ENCODE results near the gene TNFAIP2. TPM values are rescaled to one million over a fixed set of nuclear protein-coding genes. Genes with fewer than 3 reads are reported as not detected.
"Not testable (repeated sequence)": the region's sequence is repeated elsewhere in the genome, so short reads cannot be mapped to it uniquely, and the experiment has no call there.

Gene TNFAIP2
- polyA plus RNA-seq, 3 donors = 24.6 to 405 (median 266) TPM

DNA sequence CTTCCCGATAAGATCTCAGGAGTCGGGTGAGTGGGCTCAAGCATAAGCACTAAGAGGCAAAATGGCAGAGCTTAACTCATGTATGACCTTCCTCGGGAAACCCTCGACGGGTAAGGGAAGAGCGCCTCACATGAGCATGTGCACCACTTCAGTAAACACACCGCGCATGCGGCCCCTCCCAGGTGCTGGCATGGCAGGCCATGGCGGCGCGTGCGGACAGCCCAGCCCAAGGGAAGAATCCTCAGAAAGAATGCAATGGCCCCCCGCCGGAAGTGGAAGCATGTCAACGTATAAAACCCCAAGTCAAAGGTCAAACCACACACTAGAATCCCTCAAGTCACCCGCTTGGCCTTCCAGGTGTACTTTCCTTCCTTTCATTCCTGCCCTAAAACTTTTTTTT, 6.6 kb upstream of the TNFAIP2 start:
- WGBS, 3 donors = 84 to 89% (median 87%) methylated on average over 17 of the region's 17 CpGs
- H3K27ac ChIP-seq (ENCODE audit: low read depth, low read length) = no peak overlapping the region

DNA sequence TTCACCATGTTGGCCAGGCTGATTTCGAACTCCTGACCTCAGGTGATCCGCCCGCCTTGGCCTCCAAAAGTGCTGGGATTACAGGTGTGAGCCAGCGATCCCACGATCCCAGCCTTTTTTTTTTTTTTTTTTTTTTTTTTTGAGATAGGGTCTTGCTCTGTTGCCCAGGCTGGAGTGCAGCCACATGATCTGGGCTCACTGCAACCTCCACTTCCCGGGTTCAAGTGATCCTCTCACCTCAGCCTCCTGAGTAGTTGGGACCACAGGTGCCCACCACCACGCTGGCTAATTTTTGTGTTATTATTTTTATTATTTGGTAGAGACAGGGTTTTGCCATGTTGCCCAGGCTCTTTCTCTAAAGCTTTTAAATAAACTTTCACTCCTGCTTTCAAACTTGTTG, 5.8 kb upstream of the TNFAIP2 start:
- 90 to 94% (median 92%) methylated on average over 6 to 7 of the region's 7 CpGs for WGBS, 3 donors
- not testable (repeated sequence) for H3K27ac ChIP-seq (ENCODE audit: low read depth, low read length)

DNA sequence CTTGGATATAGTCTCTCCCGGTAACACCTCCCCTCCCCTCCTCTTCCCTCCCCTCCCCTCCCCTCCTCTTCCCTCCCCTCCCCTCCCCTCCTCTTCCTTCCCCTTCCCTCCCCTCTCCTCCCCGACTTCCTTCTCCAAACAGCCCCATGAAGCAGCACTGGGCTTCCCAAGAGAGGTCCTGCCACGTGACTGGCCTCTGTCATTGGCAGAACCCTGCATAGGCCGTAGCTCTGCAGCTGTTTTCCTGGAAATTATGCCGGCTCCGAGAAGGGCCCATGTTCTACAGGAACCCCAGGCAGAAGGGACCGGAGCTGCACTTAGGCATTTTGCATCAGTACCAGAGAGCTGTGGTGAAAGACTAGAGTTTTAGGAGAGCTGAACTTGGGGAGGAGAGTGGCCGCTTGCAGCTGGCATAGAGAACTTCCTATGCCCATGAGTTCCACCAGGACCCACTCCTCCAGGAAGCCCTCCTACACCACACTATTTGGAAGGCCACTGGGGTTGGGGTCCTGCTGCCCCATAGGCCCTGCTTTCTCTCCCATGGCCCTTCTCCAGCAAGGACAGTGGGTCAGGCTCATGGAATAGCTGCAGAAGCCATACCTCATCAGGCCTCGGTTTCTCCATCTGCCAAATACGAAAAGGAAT, 5.1 kb upstream of the TNFAIP2 start:
- WGBS, 3 donors = 23 to 48% (median 24%) methylated on average over 9 of the region's 10 CpGs
- peak overlapping the region; percentile 78 for H3K27ac ChIP-seq (ENCODE audit: low read depth, low read length)

DNA sequence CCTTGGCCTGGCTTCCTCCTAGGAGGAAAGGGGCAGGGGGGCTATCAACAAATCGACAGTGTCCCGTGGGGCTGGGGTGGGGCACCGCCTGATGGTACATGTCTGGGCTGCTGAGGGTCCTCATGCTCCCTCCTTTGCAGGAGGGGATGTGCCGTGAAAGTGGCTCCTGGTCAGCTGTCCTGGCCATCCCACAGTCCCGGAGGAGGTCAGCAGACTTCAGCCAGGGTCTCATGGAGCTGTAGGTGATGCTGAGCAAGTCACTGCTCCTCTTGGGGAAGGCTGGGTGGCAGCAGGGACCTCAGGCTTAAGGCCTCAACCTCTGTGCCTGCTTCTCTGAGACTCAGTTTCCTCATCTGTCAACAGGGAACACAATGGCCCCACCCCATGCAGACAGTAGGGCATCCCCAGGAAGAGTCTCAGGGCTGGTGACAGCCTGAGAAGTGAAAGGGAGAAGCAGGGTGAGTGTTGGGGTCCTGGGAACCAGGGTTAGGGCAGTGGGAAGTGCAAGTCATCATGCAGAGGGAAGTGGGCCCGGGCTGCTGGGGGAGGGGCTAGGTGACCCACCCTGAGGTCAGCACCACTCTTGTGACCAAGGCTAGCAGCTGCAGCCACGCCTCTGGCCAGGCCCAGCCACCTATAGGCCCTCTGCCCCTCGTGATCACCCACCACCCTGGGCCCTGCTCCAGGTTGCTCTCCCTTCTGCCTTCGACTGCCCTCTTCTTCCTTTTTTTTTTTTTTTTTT, 4.4 kb upstream of the TNFAIP2 start:
- peak overlapping the region; percentile 78 for H3K27ac ChIP-seq (ENCODE audit: low read depth, low read length)
- 56 to 84% (median 56%) methylated on average over 8 to 9 of the region's 9 CpGs for WGBS, 3 donors

DNA sequence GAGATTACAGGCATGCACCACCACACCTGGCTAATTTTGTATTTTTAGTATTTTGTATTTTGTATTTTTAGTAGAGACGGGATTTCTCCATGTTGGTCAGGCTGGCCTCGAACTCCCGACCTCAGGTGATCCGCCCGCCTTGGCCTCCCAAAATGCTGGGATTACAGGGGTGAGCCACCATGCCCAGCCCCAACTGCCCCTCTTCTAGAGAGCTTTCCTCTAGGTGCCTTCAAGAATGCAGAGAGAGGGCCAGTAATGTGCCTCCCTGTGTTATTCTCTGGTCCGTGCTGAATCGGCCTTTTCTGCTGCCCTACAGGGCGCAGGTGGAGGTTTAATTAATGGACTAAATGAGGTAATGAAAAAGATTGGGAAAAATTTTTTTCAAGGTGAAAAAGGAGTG, 3.7 kb upstream of the TNFAIP2 start:
- not testable (repeated sequence) for H3K27ac ChIP-seq (ENCODE audit: low read depth, low read length)

DNA sequence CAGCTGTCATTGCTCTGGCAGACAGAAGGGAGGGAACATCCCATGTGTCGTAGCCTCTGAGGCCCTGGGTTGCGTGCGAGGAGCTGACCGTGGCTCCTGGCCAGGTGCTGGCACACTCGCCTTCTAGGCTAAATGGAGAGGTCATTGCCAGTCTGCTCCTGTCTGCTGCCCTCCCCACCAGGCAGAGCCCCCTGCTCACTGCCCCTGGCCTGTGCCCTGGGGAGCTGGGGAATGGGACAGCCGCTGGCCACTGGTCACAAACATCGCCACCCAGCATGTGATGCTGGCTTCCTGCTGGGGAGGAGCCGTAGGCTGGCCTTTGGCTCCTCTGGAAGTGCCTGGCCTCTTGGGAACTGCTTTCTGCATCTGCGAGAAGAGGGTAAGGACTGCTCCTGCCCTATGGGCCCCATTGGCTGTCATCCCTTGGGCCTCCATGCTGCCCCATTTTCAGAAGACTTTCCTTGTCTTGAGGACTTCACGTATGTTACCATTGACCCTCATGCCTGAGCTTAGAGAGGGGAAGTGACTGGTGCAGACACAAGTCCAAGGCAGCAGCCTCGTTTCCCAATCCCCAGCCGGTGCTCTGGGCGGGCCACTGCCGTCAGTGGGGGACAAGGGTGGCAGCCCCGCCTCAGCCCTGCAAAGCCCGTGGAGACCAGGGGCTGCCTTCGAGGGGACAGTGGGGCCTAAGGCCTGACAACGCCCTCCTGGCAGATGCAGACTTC, 2.0 kb upstream of the TNFAIP2 start:
- WGBS, 3 donors = 8 to 52% (median 11%) methylated on average over 18 of the region's 18 CpGs

More for the DNA sequence above, 3.7 kb upstream of the TNFAIP2 start:
- 86 to 92% (median 92%) methylated on average over 8 of the region's 8 CpGs for WGBS, 3 donors

DNA sequence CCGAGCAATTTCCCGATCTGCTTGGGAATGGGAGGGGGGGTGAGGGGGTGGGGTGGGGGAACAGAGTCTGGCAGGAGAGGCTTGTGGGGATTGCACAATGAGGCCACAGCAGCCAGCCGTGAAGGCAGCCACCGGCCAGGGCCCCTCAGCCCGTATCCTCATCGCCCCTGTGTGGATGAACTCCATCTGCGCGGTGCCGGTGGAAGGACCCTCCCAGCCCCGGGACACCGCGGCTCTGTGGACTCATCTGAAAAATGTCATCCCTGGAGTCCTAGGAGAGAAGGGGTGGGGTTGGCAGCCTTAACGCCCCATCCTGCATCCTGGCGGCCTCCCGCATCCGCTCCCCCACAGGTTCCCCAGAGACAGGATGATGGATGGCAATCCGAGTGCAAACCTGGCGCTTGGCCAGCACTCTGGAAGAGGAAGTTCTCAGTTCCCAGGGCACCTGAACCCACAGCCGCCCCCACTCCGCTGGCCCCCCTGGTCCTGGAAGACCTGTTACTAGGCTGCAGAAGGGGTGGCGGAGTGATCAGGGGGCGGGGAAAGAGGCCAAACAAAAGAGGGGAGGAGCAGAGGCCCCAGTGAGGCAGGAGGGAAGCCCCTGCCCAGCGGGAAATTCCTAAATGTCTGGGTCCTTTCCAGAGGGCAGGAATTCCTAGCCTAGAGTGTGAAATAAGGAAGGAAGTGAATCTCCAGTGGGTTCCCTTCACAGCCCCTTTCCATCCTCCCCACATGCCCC, 1.2 kb upstream of the TNFAIP2 start:
- 2 to 15% (median 4%) methylated on average over 23 of the region's 23 CpGs for WGBS, 3 donors
- H3K27ac ChIP-seq (ENCODE audit: low read depth, low read length) = peak overlapping the region; percentile 75

More for the DNA sequence above, 2.0 kb upstream of the TNFAIP2 start:
- peak overlapping the region; percentile 9 for H3K27ac ChIP-seq (ENCODE audit: low read depth, low read length)

DNA sequence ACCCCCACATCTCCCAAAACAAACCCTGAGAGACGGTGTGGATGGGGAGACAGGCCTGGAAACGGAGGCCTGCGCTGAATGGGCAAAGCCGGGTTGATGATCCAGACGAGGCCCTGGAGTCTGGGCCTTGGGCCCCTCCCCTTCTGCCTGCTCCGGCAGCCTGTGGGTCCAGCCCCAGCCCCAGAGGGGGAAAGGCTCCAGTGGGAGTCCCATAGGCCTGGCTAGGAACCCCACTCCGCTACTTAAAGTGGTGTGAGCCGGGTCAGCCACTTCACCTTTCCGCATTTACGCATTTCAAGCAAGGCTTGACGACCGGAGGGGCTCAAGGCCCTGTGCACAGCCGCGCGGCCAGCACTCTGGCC, 695 bp upstream of the TNFAIP2 start:
- WGBS, 3 donors = 8 to 48% (median 17%) methylated on average over 15 of the region's 15 CpGs
- H3K27ac ChIP-seq (ENCODE audit: low read depth, low read length) = peak overlapping the region; percentile 75

DNA sequence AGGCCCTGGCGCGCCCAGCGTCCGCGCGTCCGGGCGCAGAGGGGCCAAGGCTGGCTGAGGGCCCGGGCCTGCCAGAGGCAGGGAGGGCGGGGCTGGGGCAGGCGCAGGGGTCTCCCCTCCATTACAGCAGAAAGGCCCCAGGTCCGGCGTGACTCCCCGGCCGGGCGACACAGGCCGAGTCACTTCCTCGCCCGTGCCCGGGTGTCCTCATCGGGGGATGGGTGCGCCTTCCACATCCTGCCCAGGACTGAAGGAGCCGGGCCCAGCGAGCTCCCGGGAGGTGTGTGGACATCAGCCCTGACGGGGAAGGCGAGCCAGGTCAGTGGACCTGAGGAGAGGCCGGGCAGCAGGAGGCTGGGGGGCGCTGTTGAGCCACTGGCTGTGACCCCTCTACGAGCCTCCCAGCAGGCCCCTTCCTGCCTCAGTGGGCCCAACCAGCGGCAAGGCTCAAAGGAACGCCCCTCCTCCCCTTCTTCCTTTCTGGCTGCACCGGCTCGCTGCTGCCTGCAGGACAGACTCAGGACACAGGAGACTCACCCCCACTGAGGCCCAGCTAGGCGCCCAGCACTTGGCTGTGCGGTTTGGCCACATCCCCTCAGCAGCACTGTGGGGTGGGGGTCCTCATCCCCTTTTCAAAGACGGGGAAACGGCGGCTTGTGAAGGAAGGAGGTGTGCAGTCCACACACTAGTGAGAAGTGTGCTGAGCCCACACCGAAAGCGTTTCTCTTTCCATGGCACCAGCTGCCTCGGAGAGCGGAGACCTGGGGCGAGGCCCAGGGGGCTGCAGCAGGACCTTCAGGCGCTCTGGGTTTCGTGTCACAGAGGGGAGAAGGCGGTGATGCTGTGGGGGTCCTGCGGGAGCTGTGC, 606 bp downstream of the TNFAIP2 start:
- WGBS, 3 donors = 12 to 30% (median 16%) methylated on average over 41 to 48 of the region's 48 CpGs
- H3K27ac ChIP-seq (ENCODE audit: low read depth, low read length) = no peak overlapping the region

DNA sequence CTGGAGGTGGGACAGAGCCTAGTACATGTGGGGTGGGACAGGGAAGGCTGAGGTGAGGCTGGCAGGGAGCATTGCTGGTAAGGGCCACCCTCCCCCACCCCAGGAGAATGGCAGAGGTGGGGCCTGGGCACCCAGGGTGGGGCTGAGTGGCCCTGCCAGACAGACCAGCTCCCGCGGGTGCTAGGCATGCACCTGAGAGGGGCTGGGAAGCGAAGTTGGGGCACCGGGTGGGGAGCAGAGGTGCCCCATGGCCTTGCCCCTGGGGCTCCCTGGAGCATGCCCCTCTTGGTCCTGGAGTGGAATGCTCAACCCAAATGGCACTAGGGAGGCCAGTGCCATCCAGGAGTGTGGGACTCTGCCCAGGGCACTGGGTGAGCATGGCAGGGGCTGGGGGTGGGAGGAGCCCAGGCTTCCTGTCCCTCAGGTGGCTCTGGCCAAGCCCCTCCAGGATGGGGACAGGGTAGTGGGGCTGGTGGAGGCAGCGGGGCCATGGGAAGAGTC, 1.3 kb downstream of the TNFAIP2 start:
- 75 to 83% (median 77%) methylated on average over 5 of the region's 5 CpGs for WGBS, 3 donors
- H3K27ac ChIP-seq (ENCODE audit: low read depth, low read length) = no peak overlapping the region

DNA sequence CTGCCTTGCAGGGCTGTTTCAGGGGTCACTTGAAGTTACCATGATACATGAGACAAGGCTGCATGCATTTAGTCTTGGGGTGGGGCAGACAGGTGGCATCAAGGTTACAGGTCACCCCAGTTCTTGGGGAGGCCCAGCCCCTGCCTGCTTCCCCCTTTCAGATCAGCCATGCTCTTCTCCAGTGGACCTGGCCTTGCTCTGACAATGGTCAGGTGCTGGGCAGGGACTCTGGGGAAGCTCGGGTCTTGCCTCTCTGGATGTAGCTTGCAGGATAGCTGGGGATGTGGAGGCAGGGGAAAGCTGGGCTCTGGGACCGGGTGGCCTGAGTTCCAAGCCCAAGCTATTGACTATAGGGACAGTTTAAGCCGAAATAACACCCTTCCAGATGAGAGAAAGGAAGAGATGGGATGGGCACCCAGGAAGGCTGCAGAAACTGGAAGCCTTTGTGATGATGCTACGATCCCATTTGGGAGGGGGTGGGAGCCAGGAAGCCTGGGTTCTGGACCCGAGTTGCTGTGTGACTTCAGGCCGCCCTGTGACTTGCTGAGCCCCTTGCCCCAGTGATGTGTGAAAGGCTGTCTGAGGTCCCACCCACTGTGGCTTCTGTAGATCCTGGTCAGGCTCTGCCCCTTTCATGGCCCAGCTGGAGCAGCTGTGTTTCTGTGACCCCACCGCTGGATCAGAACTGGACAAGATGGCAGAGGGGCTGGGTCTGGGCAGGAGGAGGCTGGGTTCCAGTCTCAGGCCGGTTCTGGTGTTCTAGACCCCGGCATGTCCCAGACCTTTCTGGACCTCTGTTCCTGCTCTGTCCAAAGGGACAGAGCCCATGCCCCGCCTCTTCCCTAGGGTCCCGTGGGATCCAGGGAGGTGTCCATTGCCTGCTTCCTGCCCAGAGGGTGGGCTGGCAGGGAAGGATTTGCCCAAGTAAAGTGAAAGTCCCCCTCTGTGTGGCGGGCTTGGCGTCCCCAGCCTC, 2.1 kb downstream of the TNFAIP2 start:
- H3K27ac ChIP-seq (ENCODE audit: low read depth, low read length) = no peak overlapping the region
- WGBS, 3 donors = 80 to 97% (median 82%) methylated on average over 13 of the region's 13 CpGs

DNA sequence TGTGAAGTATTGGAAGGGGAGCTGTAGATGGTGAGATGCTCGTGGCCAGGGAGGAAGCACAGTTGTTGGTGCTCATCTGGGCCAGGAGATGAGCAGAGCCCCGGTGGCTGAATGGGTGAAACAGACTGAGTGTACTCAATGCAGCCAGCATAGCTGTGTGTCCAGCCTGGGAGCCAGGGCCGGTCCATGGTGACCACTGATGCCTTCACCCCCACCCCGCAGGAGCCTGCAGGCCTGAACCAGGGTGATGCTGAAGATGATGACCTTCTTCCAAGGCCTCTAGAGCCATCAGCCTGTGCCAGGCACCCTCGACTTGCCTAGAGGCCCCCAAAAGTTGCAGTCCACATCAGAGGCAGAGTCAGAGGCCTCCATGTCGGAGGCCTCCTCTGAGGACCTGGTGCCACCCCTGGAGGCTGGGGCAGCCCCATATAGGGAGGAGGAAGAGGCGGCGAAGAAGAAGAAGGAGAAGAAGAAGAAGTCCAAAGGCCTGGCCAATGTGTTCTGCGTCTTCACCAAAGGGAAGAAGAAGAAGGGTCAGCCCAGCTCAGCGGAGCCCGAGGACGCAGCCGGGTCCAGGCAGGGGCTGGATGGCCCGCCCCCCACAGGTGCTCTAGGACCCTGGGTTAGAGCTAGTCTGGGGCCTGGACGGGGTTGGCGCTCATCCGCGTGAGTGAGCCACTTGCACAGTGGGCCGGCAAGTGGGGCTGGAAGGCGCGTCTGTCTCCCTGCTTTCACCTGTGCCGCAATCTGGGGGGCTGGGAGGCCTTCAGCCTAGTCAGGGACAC, 3.0 kb downstream of the TNFAIP2 start:
- H3K27ac ChIP-seq (ENCODE audit: low read depth, low read length) = no peak overlapping the region

DNA sequence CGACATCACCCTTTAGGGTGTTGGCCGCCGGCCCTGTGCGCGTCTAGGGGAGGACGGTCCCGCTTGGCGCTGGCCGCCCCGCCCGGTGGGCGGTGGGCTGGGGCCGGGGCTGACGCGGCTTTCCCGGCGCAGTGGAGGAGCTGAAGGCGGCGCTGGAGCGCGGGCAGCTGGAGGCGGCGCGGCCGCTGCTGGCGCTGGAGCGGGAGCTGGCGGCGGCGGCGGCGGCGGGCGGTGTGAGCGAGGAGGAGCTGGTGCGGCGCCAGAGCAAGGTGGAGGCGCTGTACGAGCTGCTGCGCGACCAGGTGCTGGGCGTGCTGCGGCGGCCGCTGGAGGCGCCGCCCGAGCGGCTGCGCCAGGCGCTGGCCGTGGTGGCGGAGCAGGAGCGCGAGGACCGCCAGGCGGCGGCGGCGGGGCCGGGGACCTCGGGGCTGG, 3.6 kb downstream of the TNFAIP2 start:
- no peak overlapping the region for H3K27ac ChIP-seq (ENCODE audit: low read depth, low read length)
- 17 to 83% (median 80%) methylated on average over 37 to 62 of the region's 62 CpGs for WGBS, 3 donors

More for the DNA sequence above, 3.0 kb downstream of the TNFAIP2 start:
- 75 to 84% (median 77%) methylated on average over 22 of the region's 22 CpGs for WGBS, 3 donors

DNA sequence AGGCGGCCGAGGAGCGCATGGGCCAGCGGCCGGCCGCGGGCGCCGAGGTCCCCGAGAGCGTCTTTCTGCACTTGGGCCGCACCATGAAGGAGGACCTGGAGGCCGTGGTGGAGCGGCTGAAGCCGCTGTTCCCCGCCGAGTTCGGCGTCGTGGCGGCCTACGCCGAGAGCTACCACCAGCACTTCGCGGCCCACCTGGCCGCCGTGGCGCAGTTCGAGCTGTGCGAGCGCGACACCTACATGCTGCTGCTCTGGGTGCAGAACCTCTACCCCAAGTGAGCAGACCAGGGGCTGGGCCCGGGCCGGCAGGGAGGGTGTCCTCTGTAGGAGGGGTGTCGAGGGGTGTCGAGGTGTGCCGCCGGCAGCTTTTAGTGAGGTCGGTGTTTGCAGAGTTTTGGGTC, 4.1 kb downstream of the TNFAIP2 start:
- H3K27ac ChIP-seq (ENCODE audit: low read depth, low read length) = no peak overlapping the region
- WGBS, 3 donors = 47 to 84% (median 74%) methylated on average over 32 to 39 of the region's 39 CpGs

DNA sequence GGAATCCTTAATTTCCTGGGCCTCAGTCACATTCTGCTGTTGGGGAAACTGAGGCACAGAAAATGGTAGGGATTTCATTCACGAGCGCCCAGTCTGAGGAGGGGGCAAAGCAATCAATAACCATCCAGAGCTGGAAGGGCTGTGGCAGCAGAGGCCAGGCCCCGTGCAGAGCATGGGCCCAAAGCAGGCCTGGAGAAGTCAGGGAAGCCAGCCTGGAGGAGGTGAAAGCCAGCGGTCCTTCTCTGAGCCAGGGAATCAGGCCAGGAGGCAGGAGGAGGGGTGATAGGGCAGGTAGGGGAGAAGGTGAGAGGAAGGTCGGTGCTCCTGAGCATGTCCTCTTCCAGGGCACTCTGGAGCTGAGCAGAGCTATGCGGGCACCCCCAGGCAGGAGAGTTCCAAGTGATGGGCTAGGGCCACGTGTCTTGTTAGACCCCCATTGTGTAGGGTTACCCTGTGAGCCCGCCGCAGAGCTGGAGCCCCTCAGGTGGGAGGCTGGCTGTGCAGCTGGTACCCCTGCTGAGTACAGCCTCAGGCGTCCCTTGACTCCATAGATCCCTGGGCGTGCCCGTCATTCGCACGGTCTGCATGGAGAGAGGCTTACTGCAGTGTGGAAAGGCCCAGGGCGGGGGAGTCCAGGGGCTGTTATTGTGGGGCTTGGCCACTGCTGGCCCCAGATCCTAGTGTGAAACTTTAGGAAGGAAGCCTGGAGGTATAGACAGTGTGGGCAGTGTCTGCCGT, 4.8 kb downstream of the TNFAIP2 start:
- H3K27ac ChIP-seq (ENCODE audit: low read depth, low read length) = no peak overlapping the region
- WGBS, 3 donors = 86 to 92% (median 88%) methylated on average over 16 of the region's 16 CpGs

All from adipose tissue (tissue), 3 donors.